Loucy (cell line): ENCODE measurements around the gene SPIN1.

ENCODE experiments used
- H2AFZ ChIP-seq: fragments of 200-600 bp; sonication (generic); 2 replicates; pipeline ENCODE4 v1.6.0; 2016; ENCODE audit warnings: antibody characterized with exemption, mild to moderate bottlenecking, low read length, moderate library complexity
- H3F3A ChIP-seq: fragments of 200-600 bp; 2 replicates; pipeline ENCODE4 v1.6.0; 2016; ENCODE audit warnings: antibody characterized with exemption, low read depth, mild to moderate bottlenecking
- H3K27me3 ChIP-seq: fragments of 200-600 bp; sonication (generic); 2 replicates; pipeline ENCODE4 v1.6.1; 2014; ENCODE audit warnings: low read length, mild to moderate bottlenecking; ENCODE audit not compliant: insufficient read depth, poor library complexity, severe bottlenecking
- H3K36me3 ChIP-seq: fragments of 200-600 bp; sonication (generic); 2 replicates; pipeline ENCODE4 v1.6.1; 2016; ENCODE audit warnings: low read length; ENCODE audit not compliant: insufficient read depth
- H3K4me1 ChIP-seq: fragments of 200-600 bp; sonication (generic); 2 replicates; pipeline ENCODE4 v1.5.1; 2014; ENCODE audit warnings: low read length, mild to moderate bottlenecking; ENCODE audit not compliant: insufficient read depth, poor library complexity, severe bottlenecking
- H3K4me2 ChIP-seq: fragments of 200-600 bp; sonication (generic); 2 replicates; pipeline ENCODE4 v1.6.0; 2014; ENCODE audit warnings: antibody characterized with exemption, low read length, low read depth, mild to moderate bottlenecking; ENCODE audit not compliant: poor library complexity, severe bottlenecking
- H3K4me3 ChIP-seq: fragments of 200-600 bp; sonication (generic); 2 replicates; pipeline ENCODE4 v1.5.1; 2014; ENCODE audit warnings: low read length, mild to moderate bottlenecking, mixed read lengths; ENCODE audit not compliant: poor library complexity, severe bottlenecking
- H3K79me2 ChIP-seq: fragments of 200-600 bp; sonication (generic); 2 replicates; pipeline ENCODE4 v1.6.1; 2014; ENCODE audit warnings: low read length; ENCODE audit not compliant: insufficient read depth
- H3K9ac ChIP-seq: fragments of 200-600 bp; sonication (generic); 2 replicates; pipeline ENCODE4 v1.6.0; 2014; ENCODE audit warnings: mild to moderate bottlenecking, low read depth, low read length, moderate library complexity; ENCODE audit not compliant: poor library complexity, severe bottlenecking
- H3K9me2 ChIP-seq: fragments of 200-600 bp; sonication (generic); replicated peaks from 2 replicates; pipeline ENCODE4 v1.6.1; 2016; ENCODE audit warnings: low read depth, low read length, mixed read lengths
- H3K9me3 ChIP-seq: fragments of 200-600 bp; sonication (generic); 2 replicates; pipeline ENCODE4 v1.6.1; 2014; ENCODE audit warnings: mild to moderate bottlenecking, antibody characterized with exemption, low read length, low read depth; ENCODE audit not compliant: insufficient read depth
- H4K20me1 ChIP-seq: fragments of 200-600 bp; sonication (generic); 2 replicates; pipeline ENCODE4 v1.6.0; 2014; ENCODE audit warnings: antibody characterized with exemption, low read length, mild to moderate bottlenecking; ENCODE audit not compliant: insufficient read depth, poor library complexity, severe bottlenecking
- EZH2phosphoT487 ChIP-seq: fragments of 200-600 bp; IDR thresholded peaks from 2 replicates; pipeline ENCODE4 v1.6.1; 2018; ENCODE audit warnings: antibody characterized with exemption, mild to moderate bottlenecking, moderate library complexity, borderline replicate concordance
- TF ChIP-seq, protein P1 (sequence below): fragments of 200-600 bp; sonication (generic); conservative IDR thresholded peaks from 2 replicates; pipeline ENCODE4 v1.5.1; 2014; ENCODE audit warnings: mild to moderate bottlenecking, antibody characterized with exemption, low read length

The SPIN1 gene

DNA sequence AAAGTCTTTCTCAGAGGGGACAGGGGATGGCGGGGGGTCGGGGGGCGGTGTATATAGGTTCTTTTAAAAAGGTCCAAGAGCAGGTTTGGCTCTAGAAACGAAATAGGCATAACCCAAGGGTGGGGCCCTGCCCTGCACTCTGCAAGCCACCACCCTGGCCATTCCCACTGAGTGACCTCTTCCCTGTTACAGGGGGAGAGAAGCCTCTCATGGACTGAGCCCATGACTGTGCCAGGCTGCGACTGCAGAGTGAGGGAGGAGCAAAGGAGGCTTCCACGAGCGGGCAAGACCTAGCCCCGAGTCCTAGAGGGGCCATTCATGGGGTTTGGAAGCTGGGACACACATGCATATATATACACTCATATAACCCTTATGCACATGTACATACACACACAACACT is 136.7 kb downstream of the SPIN1 start:
- Histone ChIP-seq H3K9me3 (no peaks in the 10 kb centered on the region), H3K9me2 (no peaks in the 10 kb centered on the region), H3K4me1 (no peaks in the 10 kb centered on the region), H3K36me3 (no peaks in the 10 kb centered on the region), H3K9ac (no peak overlapping the region), H3K4me3 (no peak overlapping the region), H3K79me2 (no peaks in the 10 kb centered on the region), H3K27me3 (no peaks in the 10 kb centered on the region), H3K4me2 (no peak overlapping the region), H4K20me1 (no peaks in the 10 kb centered on the region), H2AFZ (no peak overlapping the region), H3F3A (no peaks in the 10 kb centered on the region)
- no peak for TF ChIP-seq EZH2phosphoT487
- TF ChIP-seq, protein P1, sequence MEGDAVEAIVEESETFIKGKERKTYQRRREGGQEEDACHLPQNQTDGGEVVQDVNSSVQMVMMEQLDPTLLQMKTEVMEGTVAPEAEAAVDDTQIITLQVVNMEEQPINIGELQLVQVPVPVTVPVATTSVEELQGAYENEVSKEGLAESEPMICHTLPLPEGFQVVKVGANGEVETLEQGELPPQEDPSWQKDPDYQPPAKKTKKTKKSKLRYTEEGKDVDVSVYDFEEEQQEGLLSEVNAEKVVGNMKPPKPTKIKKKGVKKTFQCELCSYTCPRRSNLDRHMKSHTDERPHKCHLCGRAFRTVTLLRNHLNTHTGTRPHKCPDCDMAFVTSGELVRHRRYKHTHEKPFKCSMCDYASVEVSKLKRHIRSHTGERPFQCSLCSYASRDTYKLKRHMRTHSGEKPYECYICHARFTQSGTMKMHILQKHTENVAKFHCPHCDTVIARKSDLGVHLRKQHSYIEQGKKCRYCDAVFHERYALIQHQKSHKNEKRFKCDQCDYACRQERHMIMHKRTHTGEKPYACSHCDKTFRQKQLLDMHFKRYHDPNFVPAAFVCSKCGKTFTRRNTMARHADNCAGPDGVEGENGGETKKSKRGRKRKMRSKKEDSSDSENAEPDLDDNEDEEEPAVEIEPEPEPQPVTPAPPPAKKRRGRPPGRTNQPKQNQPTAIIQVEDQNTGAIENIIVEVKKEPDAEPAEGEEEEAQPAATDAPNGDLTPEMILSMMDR, result no peak

DNA sequence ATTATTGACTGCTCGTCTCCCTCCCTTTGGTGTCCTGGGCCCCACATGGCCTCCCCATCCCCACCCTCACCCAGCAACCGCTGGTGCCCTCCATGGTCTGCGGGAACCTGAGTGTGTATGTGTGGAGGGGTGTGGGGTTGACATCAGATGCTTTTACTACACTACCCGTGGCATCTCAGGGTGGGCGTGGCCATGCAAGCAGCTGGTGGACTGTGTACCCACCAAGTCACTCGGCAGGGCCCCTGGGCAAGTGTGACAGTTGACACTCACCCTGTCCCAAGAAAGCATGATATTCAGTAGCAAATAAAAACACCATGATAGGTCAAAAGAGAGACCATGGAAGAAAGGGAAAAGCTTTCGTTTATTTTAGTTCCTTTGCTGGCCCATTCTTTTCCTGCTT is 139.4 kb downstream of the SPIN1 start:
- Histone ChIP-seq H3K79me2 (no peaks in the 10 kb centered on the region), H2AFZ (no peak overlapping the region), H3K4me1 (no peaks in the 10 kb centered on the region), H3K9me3 (no peaks in the 10 kb centered on the region), H3F3A (no peaks in the 10 kb centered on the region), H3K9ac (no peak overlapping the region), H4K20me1 (no peaks in the 10 kb centered on the region), H3K4me2 (no peak overlapping the region), H3K9me2 (no peaks in the 10 kb centered on the region), H3K4me3 (no peak overlapping the region), H3K36me3 (no peaks in the 10 kb centered on the region), H3K27me3 (no peaks in the 10 kb centered on the region)
- TF ChIP-seq, protein P1, result no peak
- no peak for TF ChIP-seq EZH2phosphoT487
